HFFc6 (cell line): ENCODE data around the gene TTC24. TPM values are rescaled to one million over a fixed set of nuclear protein-coding genes. Genes with fewer than 3 reads are reported as not detected.
"Not testable (repeated sequence)": the region's sequence is repeated elsewhere in the genome, so short reads cannot be mapped to it uniquely, and the experiment has no call there.

Experiments used
- DNase-seq: peaks from one replicate; pipeline ENCODE4 v3.0.0-alpha.2; 2018
- H3K27ac Mint-ChIP-seq: 2 replicates; pipeline ENCODE4 v1.8.0; 2020; ENCODE audit warnings: mild to moderate bottlenecking, mixed read lengths
- H3K27me3 Mint-ChIP-seq: 2 replicates; pipeline ENCODE4 v1.8.0; 2021; ENCODE audit warnings: mild to moderate bottlenecking, moderate library complexity, mixed read lengths; ENCODE audit not compliant: insufficient read depth
- H3K36me3 Mint-ChIP-seq: 2 replicates; pipeline ENCODE4 v1.8.0; 2021; ENCODE audit warnings: low read depth, mixed read lengths
- H3K4me1 Mint-ChIP-seq: 2 replicates; pipeline ENCODE4 v1.8.0; 2020; ENCODE audit warnings: low read depth, mixed read lengths
- H3K4me3 Mint-ChIP-seq: 2 replicates; pipeline ENCODE4 v1.8.0; 2020; ENCODE audit warnings: mild to moderate bottlenecking, moderate library complexity, mixed read lengths
- H3K9me3 Mint-ChIP-seq: 2 replicates; pipeline ENCODE4 v1.8.0; 2020; ENCODE audit warnings: mild to moderate bottlenecking, mixed read lengths
- total RNA-seq, 6 experiments: library from RNA; stranded (reverse); fragmentation: NEBNext Ultra II Directional; extraction: Animal tissue kit (Norgen Biotek cat#: 25700); gene quantifications; 2 replicates in 1 of 6; 3 replicates in 5 of 6; pipeline ENCODE4 v1.2.3, GENCODE V29; 2021
- TF ChIP-seq, protein P1 (sequence below): fragments of 200-600 bp; sonication (generic); IDR thresholded peaks from 2 replicates; pipeline ENCODE4 v1.5.0; 2021; ENCODE audit warnings: antibody characterized with exemption, mild to moderate bottlenecking

TTC24 gene
- total RNA-seq, 6 experiments from 2014 or later: not detected

DNA sequence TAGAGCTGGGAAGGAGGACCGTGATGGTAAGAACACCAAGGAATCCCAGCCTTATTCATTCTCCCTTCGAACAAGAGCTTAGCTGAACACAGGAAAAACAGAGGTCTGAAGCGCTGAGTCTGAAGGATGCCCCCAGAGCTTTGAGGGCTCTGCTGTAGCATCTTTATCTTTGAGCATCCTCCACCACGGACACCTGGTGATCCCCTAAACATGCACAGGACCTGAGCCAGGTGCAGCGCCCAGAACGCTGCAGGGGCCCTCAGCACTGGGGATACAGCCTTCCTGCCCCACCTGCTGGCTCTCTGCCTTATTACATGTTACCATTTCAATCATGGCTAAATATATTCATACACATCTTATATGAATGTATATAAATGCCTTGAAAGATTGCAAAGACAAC is 29.5 kb downstream of the TTC24 start:
- TF ChIP-seq, protein P1, sequence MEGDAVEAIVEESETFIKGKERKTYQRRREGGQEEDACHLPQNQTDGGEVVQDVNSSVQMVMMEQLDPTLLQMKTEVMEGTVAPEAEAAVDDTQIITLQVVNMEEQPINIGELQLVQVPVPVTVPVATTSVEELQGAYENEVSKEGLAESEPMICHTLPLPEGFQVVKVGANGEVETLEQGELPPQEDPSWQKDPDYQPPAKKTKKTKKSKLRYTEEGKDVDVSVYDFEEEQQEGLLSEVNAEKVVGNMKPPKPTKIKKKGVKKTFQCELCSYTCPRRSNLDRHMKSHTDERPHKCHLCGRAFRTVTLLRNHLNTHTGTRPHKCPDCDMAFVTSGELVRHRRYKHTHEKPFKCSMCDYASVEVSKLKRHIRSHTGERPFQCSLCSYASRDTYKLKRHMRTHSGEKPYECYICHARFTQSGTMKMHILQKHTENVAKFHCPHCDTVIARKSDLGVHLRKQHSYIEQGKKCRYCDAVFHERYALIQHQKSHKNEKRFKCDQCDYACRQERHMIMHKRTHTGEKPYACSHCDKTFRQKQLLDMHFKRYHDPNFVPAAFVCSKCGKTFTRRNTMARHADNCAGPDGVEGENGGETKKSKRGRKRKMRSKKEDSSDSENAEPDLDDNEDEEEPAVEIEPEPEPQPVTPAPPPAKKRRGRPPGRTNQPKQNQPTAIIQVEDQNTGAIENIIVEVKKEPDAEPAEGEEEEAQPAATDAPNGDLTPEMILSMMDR: peak; percentile 81
- Mint-ChIP-seq H3K4me1 (peaks cover 12% of the 10 kb centered on the region), H3K9me3 (no peaks in the 10 kb centered on the region), H3K27me3 (peaks cover 17% of the 10 kb centered on the region), H3K4me3 (no peak overlapping the region), H3K27ac (no peak overlapping the region), H3K36me3 (no peaks in the 10 kb centered on the region)
- no peak for DNase-seq

DNA sequence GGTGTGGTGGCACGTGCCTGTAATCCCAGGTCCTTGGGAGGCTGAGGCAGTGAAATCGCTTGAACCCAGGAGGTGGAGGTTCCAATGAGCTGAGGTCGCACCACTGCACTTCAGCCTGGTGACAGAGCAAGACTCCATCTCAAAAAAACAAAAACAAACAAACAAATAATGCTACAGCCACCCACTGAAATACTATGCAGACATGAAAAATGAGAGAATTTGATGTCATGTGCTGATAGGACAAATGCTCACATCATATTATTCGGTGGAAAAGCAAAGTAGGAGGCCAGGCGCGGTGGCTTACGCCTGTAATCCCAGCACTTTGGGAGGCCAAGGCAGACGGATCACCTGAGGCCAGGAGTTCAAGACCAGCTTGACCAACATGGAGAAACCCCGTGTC is 30.5 kb downstream of the TTC24 start:
- not testable (repeated sequence) for H3K36me3 Mint-ChIP-seq, H3K4me3 Mint-ChIP-seq, H3K27ac Mint-ChIP-seq, DNase-seq, H3K9me3 Mint-ChIP-seq
- Mint-ChIP-seq H3K4me1 (peaks cover 12% of the 10 kb centered on the region), H3K27me3 (peaks cover 27% of the 10 kb centered on the region)

DNA sequence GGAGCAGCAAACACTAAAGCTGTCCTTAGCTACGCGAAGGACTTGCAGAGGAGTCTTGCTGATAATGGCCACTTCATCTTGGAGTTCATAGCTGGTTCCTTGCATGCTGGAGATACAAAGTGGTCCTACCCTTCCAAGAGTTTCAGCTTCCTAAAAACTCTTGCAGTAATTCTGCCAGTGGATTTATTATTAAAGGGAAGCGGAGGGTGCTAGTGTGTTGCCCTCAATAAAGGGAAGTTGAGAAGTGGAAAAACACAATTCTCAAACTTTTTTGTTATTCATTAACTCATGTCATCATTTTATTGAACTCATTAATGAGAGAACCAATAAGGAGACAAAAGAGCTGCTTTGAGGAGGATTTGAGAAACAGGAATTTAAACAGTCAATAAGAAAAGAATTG is 33.1 kb downstream of the TTC24 start:
- no peak overlapping the region for H3K4me3 Mint-ChIP-seq
- H3K9me3 Mint-ChIP-seq: no peaks in the 10 kb centered on the region
- no peak overlapping the region for H3K27ac Mint-ChIP-seq
- H3K4me1 Mint-ChIP-seq: peaks cover 22% of the 10 kb centered on the region
- TF ChIP-seq, protein P1: no peak
- peaks cover 36% of the 10 kb centered on the region for H3K27me3 Mint-ChIP-seq
- no peak for DNase-seq
- no peaks in the 10 kb centered on the region for H3K36me3 Mint-ChIP-seq

DNA sequence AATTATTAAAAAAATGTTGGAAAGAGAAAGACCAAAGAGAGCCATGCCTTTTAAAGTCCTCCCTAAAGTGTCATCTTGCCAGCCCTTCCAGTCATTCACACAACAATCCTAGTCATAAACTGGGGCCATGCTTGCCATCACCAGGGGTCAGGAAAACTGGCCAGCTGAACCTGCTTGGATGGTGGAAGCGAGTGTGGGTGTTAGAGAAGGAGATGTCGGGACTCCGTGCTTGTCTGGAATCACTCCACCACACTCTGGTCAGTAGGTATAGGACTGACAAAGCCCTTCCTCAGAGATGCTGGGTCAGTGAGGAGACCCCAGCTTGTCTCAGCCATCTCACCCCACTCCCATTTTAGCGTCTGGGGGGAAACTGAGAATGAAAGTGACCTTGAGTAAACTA is 36.4 kb downstream of the TTC24 start:
- TF ChIP-seq, protein P1: no peak
- H3K27me3 Mint-ChIP-seq: peaks cover 42% of the 10 kb centered on the region

DNA sequence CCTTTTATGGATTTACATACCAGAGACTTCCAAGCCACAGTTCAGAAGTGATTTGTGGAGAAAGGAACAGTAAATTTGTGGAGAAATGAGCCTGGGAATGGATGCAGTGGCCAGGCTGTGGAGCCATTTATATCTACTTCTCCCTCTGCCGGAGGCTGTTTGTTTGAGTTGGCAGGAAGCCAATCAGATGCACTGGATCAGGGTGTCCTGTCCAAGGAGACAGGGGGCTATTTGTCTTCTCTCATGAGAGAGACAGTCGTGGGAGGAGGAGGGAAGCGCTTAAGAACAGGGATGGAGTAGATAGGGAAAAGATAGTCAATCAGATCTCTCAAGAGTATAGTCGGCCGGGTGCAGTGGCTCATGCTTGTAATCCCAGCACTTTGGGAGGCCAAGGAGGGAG is 36.9 kb downstream of the TTC24 start:
- TF ChIP-seq, protein P1: peak; percentile 30; the same call in 1 of the 2 replicates
- peaks cover 42% of the 10 kb centered on the region for H3K27me3 Mint-ChIP-seq
- peak overlapping the region; percentile 7 for H3K4me3 Mint-ChIP-seq

More for the DNA sequence above, 36.4 kb downstream of the TTC24 start:
- no peak for DNase-seq
- no peaks in the 10 kb centered on the region for H3K9me3 Mint-ChIP-seq
- H3K4me1 Mint-ChIP-seq: peaks cover 10% of the 10 kb centered on the region
- H3K27ac Mint-ChIP-seq: no peak overlapping the region
- peak overlapping the region; percentile 7 for H3K4me3 Mint-ChIP-seq
- H3K36me3 Mint-ChIP-seq: no peaks in the 10 kb centered on the region

DNA sequence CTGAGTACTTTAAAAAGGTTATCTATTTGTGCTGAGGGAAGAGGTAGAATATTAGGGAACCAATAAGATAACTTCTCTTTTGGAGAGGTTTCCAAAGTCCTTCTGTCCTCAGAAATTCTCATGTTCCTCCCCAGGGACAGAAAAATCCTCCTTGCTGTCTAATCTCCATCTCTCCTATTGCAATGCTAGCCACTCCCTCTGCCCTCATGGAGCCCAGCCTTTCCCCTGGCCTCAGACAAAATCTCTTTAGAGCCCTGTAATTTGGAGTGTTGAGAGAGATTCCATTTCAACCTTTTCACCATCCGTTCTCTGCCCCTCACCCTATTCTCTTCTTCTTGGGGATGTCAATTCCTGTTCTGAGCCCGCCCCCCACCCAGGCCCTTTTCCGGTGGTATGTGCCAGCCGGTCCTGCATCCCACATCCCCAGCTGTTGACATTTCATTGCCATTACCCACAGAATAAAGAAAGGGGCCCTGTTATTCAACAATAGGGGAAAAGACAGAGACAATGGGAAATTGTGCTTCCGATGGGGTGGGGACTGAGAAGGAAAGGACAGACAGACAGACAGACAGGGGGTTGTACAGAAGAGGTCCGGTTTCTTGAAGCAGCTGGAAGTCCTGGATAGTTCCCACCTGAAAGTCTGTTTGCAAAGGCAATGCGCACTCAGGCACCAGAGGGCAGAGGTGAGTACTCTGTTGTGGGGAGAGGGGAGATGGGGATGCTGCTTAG is 39.5 kb downstream of the TTC24 start, which contains the start of gene HAPLN2:
Gene HAPLN2, plus strand, starts transcription at position 563 of the 729 bp plus-strand sequence. CDS start 4,076 bp downstream, outside the sequence.
- no peaks in the 10 kb centered on the region for H3K9me3 Mint-ChIP-seq
- no peak within 1 kb of the TSS for H3K27ac Mint-ChIP-seq
- peaks cover 10% of the 10 kb centered on the region for H3K4me1 Mint-ChIP-seq
- DNase-seq: no peak
- TF ChIP-seq, protein P1: peak; percentile 56
- H3K36me3 Mint-ChIP-seq: no peaks in the 10 kb centered on the region
- H3K27me3 Mint-ChIP-seq: peaks cover 49% of the 10 kb centered on the region
- H3K4me3 Mint-ChIP-seq: no peak within 1 kb of the TSS

More for the DNA sequence above, 36.9 kb downstream of the TTC24 start:
- Mint-ChIP-seq H3K36me3 (no peaks in the 10 kb centered on the region), H3K9me3 (no peaks in the 10 kb centered on the region), H3K4me1 (peaks cover 10% of the 10 kb centered on the region), H3K27ac (no peak overlapping the region)
- peak; percentile 62 for DNase-seq
